Peyer's patch (tissue), 4 donors: Measurements from ENCODE around the gene APOBEC4. TPM values are rescaled to one million over a fixed set of nuclear protein-coding genes. Genes with fewer than 3 reads are reported as not detected.

Experiments
- DNase-seq, 3 donors: peaks; one replicate each; pipeline ENCODE4 v3.0.0-alpha.2; 2017 to 2019
- H3K27ac ChIP-seq, 4 donors: fragments of 200-600 bp; sonication (generic); one replicate each; pipeline ENCODE4 v1.5.1; 2016 to 2019
- H3K27me3 ChIP-seq, 2 donors: fragments of 200-600 bp; sonication (generic); one replicate each; pipeline ENCODE4 v1.5.1; 2019
- H3K36me3 ChIP-seq, 3 donors: fragments of 200-600 bp; sonication (generic); one replicate each; pipeline ENCODE4 v1.5.1; 2016 to 2019
- H3K4me1 ChIP-seq, 4 donors: fragments of 200-600 bp; sonication (generic); one replicate each; pipeline ENCODE4 v1.5.1; 2016 to 2019
- H3K4me3 ChIP-seq, 4 donors: fragments of 200-600 bp; sonication (generic); 1 replicate in 3 of 4; 2 replicates in 1 of 4; pipeline ENCODE4 v1.5.1; 2016 to 2019; ENCODE audit warnings: mild to moderate bottlenecking in 1 of 4
- H3K9me3 ChIP-seq, 4 donors: fragments of 200-600 bp; sonication (generic); one replicate each; pipeline ENCODE4 v1.5.1; 2016 to 2019; ENCODE audit warnings: mild to moderate bottlenecking in 1 of 4
- CTCF ChIP-seq, 6 experiments: fragments of 450-650 bp in 4 of 6; fragments of 200-600 bp in 2 of 6; sonication (generic) in 1 of 6; IDR thresholded peaks; one replicate each; pipeline ENCODE4 v1.5.1; 2017 to 2019; ENCODE audit warnings: antibody characterized with exemption in 6 of 6, mild to moderate bottlenecking in 3 of 6, moderate library complexity in 1 of 6
- POLR2A ChIP-seq, 2 donors: fragments of 450-650 bp; IDR thresholded peaks; one replicate each; pipeline ENCODE4 v1.5.1; 2017; ENCODE audit warnings: antibody characterized with exemption in 2 of 2, mild to moderate bottlenecking in 2 of 2, moderate library complexity in 2 of 2
- total RNA-seq, 4 donors: library from RNA; depleted of rRNA; stranded (reverse); fragments of >200 nt; gene quantifications; one replicate each; pipeline ENCODE4 v1.1.0, GENCODE V29; 2016

Gene APOBEC4
- total RNA-seq, 4 donors from 2014 or later, result 0.85 TPM; not detected in 3

GRCh38 chr1:183654706-183655105 is 1.6 kb upstream of the APOBEC4 start:
- no peak for DNase-seq
- Histone ChIP-seq H3K27ac (no peak overlapping the region), H3K4me1 (peaks cover 0 to 32% (median 3%) of the 10 kb centered on the region in 4 donors), H3K36me3 (no peaks in the 10 kb centered on the region), H3K9me3 (no peaks in the 10 kb centered on the region), H3K27me3 (no peaks in the 10 kb centered on the region), H3K4me3 (no peak overlapping the region)
- TF ChIP-seq POLR2A (IDR thresholded peaks at IDR 0.05) (no peak), CTCF (IDR thresholded peaks at IDR 0.05) (no peak)

- Histone ChIP-seq H3K4me3 (no peak overlapping the region), H3K9me3 (no peaks in the 10 kb centered on the region), H3K36me3 (no peaks in the 10 kb centered on the region), H3K4me1 (peaks cover 0 to 32% (median 3%) of the 10 kb centered on the region in 4 donors), H3K27ac (peak overlapping the region in 2 of 4 donors; percentile 63 to 84), H3K27me3 (no peaks in the 10 kb centered on the region)
- no peak for DNase-seq
- no peak for TF ChIP-seq POLR2A (IDR thresholded peaks at IDR 0.05)
- no peak for TF ChIP-seq CTCF (IDR thresholded peaks at IDR 0.05)
These were observed 848 bp upstream of the APOBEC4 start for GRCh38 chr1:183653876-183654451.

GRCh38 chr1:183653462-183653794 is 312 bp upstream of the APOBEC4 start:
- peak overlapping the region in 2 of 4 donors; percentile 63 to 84 for H3K27ac ChIP-seq

GRCh38 chr1:183652107-183652506 is 1.0 kb downstream of the APOBEC4 start:
- H3K4me1 ChIP-seq, result peaks cover 0 to 32% (median 3%) of the 10 kb centered on the region in 4 donors
- no peaks in the 10 kb centered on the region for H3K9me3 ChIP-seq
- TF ChIP-seq POLR2A (IDR thresholded peaks at IDR 0.05) (no peak), CTCF (IDR thresholded peaks at IDR 0.05) (no peak)
- peak overlapping the region in 3 of 4 donors; percentile 52 to 84 (median 63) for H3K27ac ChIP-seq
- peak overlapping the region in 1 of 4 donors; percentile 19 for H3K4me3 ChIP-seq
- H3K36me3 ChIP-seq, result no peaks in the 10 kb centered on the region
- no peaks in the 10 kb centered on the region for H3K27me3 ChIP-seq
- DNase-seq, result no peak

More at GRCh38 chr1:183653462-183653794, 312 bp upstream of the APOBEC4 start:
- Histone ChIP-seq H3K36me3 (no peaks in the 10 kb centered on the region), H3K27me3 (no peaks in the 10 kb centered on the region), H3K9me3 (no peaks in the 10 kb centered on the region), H3K4me1 (peaks cover 0 to 32% (median 3%) of the 10 kb centered on the region in 4 donors), H3K4me3 (no peak overlapping the region)
- DNase-seq, result peak in 1 of 3 donors; percentile 56
- no peak for TF ChIP-seq POLR2A (IDR thresholded peaks at IDR 0.05)
- TF ChIP-seq CTCF (IDR thresholded peaks at IDR 0.05), result no peak

- H3K27me3 ChIP-seq, result no peaks in the 10 kb centered on the region
These were observed 1.5 kb downstream of the APOBEC4 start for GRCh38 chr1:183651612-183652011.

More at GRCh38 chr1:183651612-183652011, 1.5 kb downstream of the APOBEC4 start:
- DNase-seq, result no peak
- Histone ChIP-seq H3K9me3 (no peaks in the 10 kb centered on the region), H3K4me3 (no peak overlapping the region), H3K36me3 (no peaks in the 10 kb centered on the region), H3K4me1 (peaks cover 0 to 32% (median 3%) of the 10 kb centered on the region in 4 donors), H3K27ac (peak overlapping the region in 1 of 4 donors; percentile 63)
- TF ChIP-seq CTCF (IDR thresholded peaks at IDR 0.05), result no peak
- no peak for TF ChIP-seq POLR2A (IDR thresholded peaks at IDR 0.05)
